T-helper 9 cell (primary cell): ENCODE data around the gene P3H3.

Experiments used
- DNase-seq: peaks from one replicate; pipeline ENCODE4 v3.0.0-alpha.2; 2020
- total RNA-seq, 2 donors: gene quantifications; one replicate each; lab custom pipeline; 2026; lab: John Stamatoyannopoulos, UW

P3H3 gene, protein sequence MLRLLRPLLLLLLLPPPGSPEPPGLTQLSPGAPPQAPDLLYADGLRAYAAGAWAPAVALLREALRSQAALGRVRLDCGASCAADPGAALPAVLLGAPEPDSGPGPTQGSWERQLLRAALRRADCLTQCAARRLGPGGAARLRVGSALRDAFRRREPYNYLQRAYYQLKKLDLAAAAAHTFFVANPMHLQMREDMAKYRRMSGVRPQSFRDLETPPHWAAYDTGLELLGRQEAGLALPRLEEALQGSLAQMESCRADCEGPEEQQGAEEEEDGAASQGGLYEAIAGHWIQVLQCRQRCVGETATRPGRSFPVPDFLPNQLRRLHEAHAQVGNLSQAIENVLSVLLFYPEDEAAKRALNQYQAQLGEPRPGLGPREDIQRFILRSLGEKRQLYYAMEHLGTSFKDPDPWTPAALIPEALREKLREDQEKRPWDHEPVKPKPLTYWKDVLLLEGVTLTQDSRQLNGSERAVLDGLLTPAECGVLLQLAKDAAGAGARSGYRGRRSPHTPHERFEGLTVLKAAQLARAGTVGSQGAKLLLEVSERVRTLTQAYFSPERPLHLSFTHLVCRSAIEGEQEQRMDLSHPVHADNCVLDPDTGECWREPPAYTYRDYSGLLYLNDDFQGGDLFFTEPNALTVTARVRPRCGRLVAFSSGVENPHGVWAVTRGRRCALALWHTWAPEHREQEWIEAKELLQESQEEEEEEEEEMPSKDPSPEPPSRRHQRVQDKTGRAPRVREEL
- 3.6 to 5.3 reads per million in 2 donors for total RNA-seq

DNA sequence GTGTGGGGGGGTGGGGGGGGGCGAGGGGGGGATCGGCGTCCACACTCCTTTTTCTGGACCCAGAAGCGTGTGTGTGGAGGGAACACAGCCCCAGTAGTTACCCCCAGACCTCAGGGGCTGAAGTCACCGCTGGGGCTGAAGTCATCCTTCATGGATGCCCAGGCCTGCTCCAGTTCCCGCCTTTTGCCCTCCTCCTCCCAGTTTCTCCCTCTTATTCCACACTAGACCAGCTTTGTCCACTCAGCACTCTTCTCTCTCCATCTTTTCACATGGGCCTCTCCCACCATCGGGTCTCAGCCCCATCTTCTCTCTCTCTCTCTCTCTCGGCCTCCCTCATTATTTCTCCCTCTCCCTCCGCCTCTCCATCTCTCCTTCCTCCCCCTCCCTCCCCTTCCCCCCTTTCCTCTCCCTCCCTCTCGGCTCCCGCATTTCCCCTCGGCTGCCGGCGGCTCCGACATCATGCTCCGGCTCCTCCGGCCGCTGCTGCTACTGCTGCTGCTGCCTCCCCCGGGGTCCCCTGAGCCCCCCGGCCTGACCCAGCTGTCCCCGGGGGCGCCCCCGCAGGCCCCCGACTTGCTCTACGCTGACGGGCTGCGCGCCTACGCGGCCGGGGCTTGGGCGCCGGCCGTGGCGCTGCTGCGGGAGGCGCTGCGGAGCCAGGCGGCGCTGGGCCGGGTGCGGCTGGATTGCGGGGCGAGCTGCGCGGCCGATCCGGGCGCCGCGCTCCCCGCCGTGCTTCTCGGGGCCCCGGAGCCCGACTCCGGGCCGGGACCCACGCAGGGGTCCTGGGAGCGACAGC lies at the start of gene P3H3:
Gene P3H3, plus strand, starts transcription at position 426 of the 799 bp plus-strand sequence. Its CDS starts 34 bp downstream, at position 460.
- peak; percentile 26 for DNase-seq

GRCh38 chr12:6778574-6779550 lies 49.3 kb upstream of the P3H3 start:
- DNase-seq = peak; percentile 88

- no peak for DNase-seq
These were observed 48.3 kb upstream of the P3H3 start for GRCh38 chr12:6779708-6780432.

DNA sequence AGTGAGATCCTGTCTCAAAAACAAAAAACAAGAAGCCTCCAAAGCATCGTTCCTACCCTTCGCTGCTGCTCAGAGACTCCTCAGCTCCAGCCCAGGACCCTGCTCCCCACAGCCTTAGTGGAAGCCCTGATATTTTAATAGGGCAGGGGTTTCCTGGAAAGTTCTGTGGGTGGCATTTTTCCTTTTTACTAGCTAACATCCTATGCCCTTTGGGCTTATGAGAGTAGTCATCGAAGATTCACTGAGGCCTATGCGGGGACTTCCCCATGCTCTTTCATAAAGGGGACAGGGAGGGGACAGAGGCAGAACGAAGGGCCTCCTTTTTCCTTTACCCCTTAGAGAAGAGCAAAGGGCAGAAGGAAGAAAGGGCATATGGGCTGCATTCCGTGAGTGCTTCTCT lies 47.6 kb upstream of the P3H3 start:
- DNase-seq = no peak

- DNase-seq = no peak
These were observed 46.1 kb upstream of the P3H3 start for GRCh38 chr12:6782119-6782518.

DNA sequence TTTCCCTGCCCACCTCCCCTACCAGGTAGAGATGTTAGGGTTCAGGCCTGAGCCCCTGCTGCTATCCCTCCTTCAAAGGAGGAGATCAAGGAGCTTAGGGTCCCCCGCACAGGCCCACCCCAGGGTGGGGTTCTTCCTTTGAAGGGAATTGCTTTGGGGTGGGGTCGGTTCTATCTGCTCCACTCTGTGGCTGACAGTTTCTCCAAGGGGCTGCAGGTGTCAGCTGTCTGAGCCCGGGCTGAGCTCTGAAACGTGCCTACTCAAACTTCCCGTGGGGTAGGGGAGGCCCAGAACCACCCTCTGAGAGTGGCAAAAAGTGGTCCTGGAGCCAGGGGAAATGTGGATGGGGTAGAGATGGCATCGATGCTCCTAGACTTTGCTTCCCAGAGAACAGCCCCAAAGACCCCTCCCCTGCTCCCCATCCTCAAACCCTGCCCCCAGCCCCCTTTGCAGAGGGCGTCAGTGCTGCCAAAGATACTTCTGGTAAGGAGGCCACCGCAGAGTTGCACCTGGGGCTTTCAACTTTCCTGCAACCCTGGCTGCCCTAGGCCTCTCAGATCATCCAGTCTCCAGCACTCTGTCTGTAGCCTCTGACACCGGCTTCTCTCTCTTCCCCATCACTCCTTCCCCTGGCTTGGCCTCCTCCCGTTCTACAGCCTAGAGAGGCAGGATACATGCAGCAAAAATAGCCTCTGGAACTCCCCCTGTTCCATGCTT lies 45.2 kb upstream of the P3H3 start:
- no peak for DNase-seq

GRCh38 chr12:6783828-6784227 lies 44.4 kb upstream of the P3H3 start:
- no peak for DNase-seq

DNA sequence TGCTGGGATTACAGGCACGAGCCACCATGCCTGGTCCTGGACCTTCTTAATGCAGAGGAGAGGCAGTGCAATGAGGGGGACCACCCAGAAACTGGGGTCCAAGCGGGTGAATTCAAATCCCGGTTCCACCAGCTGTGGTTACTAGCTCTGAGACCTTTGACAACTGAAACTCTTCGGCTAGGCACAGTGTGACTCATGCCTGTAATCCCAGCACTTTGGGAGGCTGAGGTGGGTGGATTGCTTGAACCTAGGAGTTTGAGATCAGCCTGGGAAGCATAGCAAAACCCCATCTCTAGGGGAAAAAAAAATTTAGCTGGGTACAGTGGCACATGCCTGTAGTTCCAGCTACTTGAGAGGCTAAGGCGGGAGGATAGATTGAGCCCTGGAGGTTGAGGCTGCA lies 43.9 kb upstream of the P3H3 start:
- DNase-seq = no peak

- no peak for DNase-seq
These were observed 43.4 kb upstream of the P3H3 start for GRCh38 chr12:6784761-6785160.

DNA sequence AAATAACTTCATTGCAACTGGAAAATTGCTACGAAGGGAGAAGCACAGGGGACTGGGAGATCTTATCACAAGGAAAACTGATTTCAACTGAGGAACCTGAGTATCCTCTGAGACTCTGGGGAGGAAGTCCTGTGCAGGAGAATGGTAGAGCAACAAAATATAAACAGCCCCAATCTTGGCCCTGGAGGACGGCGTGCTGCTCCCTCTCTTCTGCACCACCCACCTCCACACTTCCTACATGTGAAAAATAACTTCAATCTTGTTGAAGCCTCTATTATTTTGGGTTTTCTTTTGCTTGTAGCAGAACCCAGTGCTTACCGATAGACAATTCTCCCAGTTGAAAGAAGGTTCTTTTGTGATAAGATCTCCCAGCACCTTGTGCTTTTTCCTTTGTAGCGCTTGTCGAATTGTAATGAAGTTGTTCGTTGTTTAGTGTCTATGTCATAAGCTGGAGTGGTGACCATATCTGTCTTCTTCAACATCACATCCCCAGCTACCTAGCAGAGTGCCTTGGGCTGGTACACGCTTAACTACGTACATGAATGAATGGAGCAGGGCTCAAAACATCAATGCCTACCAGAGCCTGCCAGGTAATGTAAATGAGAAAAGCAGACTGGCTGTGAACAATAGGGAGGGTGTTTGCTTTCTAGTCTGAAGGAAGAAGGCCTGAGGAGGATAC lies 41.7 kb upstream of the P3H3 start:
- DNase-seq = no peak

DNA sequence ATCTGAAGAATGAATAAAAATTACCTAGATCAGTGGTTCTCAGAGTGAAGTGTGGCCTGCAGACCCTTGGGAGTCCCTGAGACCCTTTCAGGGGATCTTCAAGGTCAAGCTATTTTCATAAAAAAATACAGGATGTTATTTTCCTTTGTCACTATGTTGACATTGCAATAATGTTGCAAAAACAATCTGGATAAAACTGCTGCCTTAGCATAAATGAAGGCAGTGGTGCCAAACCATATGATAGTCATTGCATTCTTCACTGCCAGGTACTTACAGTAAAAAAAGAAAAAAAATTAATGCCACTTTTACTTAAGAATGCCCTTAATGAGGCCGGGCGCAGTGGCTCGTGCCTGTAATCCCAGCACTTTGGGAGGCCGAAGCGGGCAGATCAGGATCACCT lies 40.9 kb upstream of the P3H3 start:
- DNase-seq = no peak

- peak; percentile 53 for DNase-seq
These were observed 39.0 kb upstream of the P3H3 start, which contains the start of gene CD4 for GRCh38 chr12:6788972-6789924. Gene CD4 (plus strand): TSS chr12:6789528. CDS start chr12:6800139, 10,611 bp downstream.

DNA sequence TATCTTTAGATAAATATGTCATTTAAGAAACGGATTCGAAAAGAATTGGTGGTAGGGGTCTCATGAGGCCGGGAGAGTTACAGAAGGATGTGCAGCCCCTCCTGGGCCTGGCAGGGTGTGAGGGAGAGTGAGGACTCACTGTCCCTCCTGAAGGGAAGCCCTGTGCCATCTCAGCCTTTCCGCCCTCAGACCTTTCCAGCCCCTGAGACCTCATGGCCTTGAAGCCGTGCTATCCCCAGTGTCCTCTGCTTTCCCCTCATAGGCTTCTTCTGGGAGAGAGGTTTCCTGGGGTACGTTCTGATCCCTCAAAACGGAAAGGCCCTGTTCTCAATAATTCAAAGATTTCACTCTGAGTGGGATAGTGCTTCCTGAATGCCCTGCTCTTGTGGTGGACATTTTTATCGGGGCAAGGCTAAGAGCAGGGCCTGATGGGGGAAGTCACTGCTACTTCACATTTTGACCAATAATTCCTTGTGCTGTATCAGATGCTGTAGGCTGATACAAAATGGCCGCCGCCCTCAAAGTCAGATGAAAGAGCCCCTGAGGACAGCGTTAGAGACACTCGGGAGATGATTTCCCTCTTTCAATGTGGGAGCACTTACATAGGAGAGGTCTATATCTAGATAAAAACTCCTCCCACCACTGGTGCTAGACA lies 37.6 kb upstream of the P3H3 start:
- DNase-seq = peak; percentile 38

- DNase-seq = no peak
These were observed 36.2 kb upstream of the P3H3 start for GRCh38 chr12:6791931-6792520.

DNA sequence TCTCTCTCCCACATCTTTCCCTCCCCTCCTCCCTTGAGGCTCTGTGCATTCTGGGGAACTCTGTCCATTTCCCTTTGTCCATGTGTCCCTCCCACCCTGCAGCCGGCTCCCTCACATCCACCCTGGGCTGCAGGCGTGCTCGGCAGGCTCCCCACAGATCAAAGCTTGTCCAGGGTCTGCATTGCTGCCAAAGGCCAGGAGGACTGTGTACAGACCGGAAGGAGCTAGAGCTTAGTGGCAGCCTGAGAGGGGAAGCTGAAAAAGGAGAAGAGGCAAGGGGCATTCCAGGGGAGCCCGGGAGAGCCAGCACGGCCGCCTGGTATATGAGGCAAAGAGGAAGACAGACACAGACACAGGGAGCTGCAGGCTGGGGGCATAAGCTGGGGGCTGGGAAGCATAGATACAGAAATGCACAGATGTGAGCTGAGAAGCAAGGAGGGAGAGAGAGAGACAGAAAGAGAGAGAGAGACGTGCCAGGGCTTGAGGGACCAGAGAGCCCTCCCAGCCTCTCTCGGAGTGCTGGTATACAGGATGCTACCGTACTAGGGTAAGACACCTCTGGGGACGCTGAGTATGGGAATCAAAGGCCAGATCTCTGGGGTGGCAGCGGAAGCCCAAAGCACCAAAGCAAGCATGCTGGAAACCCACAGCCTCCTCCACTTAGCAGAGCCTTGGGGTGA lies 35.5 kb upstream of the P3H3 start:
- DNase-seq = no peak

DNA sequence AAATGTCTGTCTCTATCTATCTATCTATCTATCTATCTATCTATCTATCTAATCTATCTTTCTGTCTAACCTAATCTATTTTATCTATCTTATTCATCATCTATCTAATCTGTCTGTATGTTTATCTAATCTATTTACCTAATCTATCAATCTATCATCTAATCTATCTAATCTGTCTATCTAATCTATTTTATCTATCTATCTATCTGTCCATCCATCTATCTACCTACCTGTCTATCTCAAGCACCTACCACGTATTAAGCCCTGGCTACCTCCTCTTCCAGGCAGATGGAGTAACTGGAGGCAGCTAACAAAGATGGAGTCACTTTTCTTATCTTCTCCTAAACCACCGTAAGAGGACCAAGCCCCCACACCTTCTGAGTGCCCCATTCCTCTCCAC lies 33.1 kb upstream of the P3H3 start:
- no peak for DNase-seq

DNA sequence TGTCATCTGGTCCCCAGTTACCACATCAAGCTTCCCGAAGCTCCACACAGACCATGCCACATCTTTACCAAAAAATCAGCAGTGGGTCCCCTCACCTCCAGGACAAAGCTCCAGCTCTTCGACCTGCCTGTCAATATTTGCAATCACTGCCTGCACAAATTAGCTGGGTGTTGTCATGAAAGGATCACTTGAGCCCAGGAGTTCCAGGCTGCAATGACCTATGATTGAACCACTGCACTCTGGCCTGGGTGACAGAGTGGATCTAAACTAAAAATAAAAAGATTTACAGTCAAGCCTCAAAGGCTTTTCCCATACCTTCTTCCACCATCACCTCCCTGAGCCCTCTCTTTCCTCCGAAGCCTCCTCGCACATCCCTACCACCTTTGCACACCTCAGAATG lies 31.6 kb upstream of the P3H3 start:
- no peak for DNase-seq
